Measurements from ENCODE around the gene CALM3. TPM values are rescaled to one million over a fixed set of nuclear protein-coding genes. Genes with fewer than 3 reads are reported as not detected.
"Not testable (repeated sequence)": the region's sequence is repeated elsewhere in the genome, so short reads cannot be mapped to it uniquely, and the experiment has no call there.

Gene CALM3
- total RNA-seq, 1 donor from 2014 or later: 373 TPM

GRCh38 chr19:46555628-46556280 is 45.4 kb upstream of the CALM3 start:
- DNase-seq (ENCODE audit: low spot score): no peak
- Mint-ChIP-seq H3K9me3 (peaks cover 37% of the 10 kb centered on the region), H3K27me3 (ENCODE audit: insufficient read depth, low read depth) (peaks cover 5% of the 10 kb centered on the region), H3K27ac (no peak overlapping the region), H3K4me3 (no peak overlapping the region), H3K4me1 (no peaks in the 10 kb centered on the region), H3K36me3 (no peaks in the 10 kb centered on the region)
- Histone ChIP-seq H3K4me3 (no peak overlapping the region), H3F3A (ENCODE audit: low read depth) (no peaks in the 10 kb centered on the region), H3K9ac (no peak overlapping the region), H3K36me3 (no peaks in the 10 kb centered on the region), H3K27me3 (no peaks in the 10 kb centered on the region), H3K4me1 (no peaks in the 10 kb centered on the region), H3K79me2 (ENCODE audit: low read depth) (no peaks in the 10 kb centered on the region), H2AFZ (replicated peaks) (no peak overlapping the region), H4K20me1 (ENCODE audit: low read depth) (no peaks in the 10 kb centered on the region), H3K9me3 (ENCODE audit: low read depth) (no peaks in the 10 kb centered on the region), H3K4me2 (no peak overlapping the region), H3K27ac (no peak overlapping the region)
- no peak for TF ChIP-seq EZH2 (IDR thresholded peaks at IDR 0.05)
- TF ChIP-seq, protein P1, sequence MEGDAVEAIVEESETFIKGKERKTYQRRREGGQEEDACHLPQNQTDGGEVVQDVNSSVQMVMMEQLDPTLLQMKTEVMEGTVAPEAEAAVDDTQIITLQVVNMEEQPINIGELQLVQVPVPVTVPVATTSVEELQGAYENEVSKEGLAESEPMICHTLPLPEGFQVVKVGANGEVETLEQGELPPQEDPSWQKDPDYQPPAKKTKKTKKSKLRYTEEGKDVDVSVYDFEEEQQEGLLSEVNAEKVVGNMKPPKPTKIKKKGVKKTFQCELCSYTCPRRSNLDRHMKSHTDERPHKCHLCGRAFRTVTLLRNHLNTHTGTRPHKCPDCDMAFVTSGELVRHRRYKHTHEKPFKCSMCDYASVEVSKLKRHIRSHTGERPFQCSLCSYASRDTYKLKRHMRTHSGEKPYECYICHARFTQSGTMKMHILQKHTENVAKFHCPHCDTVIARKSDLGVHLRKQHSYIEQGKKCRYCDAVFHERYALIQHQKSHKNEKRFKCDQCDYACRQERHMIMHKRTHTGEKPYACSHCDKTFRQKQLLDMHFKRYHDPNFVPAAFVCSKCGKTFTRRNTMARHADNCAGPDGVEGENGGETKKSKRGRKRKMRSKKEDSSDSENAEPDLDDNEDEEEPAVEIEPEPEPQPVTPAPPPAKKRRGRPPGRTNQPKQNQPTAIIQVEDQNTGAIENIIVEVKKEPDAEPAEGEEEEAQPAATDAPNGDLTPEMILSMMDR (IDR thresholded peaks at IDR 0.05): no peak
- no peak for TF ChIP-seq EZH2phosphoT487 (IDR thresholded peaks at IDR 0.05)

DNA sequence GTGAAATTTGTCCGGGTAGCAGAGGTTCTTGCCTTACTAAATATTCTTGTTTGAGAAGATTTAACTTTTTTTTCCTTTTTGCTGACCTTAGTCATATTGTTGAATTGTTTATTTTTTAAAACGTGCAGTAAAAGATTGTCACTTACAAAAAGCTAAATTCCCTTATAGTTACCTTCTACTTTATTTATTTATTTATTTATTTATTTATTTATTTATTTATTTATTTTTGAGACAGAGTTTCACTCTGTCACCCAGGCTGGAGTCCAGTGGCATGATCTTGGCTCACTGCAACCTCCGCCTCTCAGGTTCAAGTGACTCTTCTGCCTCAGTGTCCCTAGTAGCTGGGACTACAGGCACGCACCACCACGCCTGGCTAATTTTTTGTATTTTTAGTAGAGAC is 44.7 kb upstream of the CALM3 start:
- not testable (repeated sequence) for H3K4me3 Mint-ChIP-seq; H3K27ac Mint-ChIP-seq; H3K4me1 ChIP-seq; H3K79me2 ChIP-seq (ENCODE audit: low read depth); H3K36me3 Mint-ChIP-seq; H3K9me3 ChIP-seq (ENCODE audit: low read depth); H3K4me2 ChIP-seq; H3K4me3 ChIP-seq; H4K20me1 ChIP-seq (ENCODE audit: low read depth); H3K9ac ChIP-seq; H3F3A ChIP-seq (ENCODE audit: low read depth); H3K27me3 ChIP-seq; H3K27ac ChIP-seq; H2AFZ ChIP-seq (replicated peaks); H3K36me3 ChIP-seq; H3K4me1 Mint-ChIP-seq; DNase-seq (ENCODE audit: low spot score); H3K27me3 Mint-ChIP-seq (ENCODE audit: insufficient read depth, low read depth)
- H3K9me3 Mint-ChIP-seq: peaks cover 30% of the 10 kb centered on the region

GRCh38 chr19:46559203-46559602 is 41.9 kb upstream of the CALM3 start:
- Histone ChIP-seq H3K27me3 (no peaks in the 10 kb centered on the region), H3K9me3 (ENCODE audit: low read depth) (no peaks in the 10 kb centered on the region), H3K27ac (no peak overlapping the region), H3K36me3 (no peaks in the 10 kb centered on the region), H3K4me2 (no peak overlapping the region), H3K4me1 (no peaks in the 10 kb centered on the region), H4K20me1 (ENCODE audit: low read depth) (no peaks in the 10 kb centered on the region), H3K79me2 (ENCODE audit: low read depth) (no peaks in the 10 kb centered on the region), H3K4me3 (no peak overlapping the region), H2AFZ (replicated peaks) (no peak overlapping the region), H3F3A (ENCODE audit: low read depth) (no peaks in the 10 kb centered on the region), H3K9ac (no peak overlapping the region)
- no peak overlapping the region for H3K27ac Mint-ChIP-seq
- no peak for DNase-seq (ENCODE audit: low spot score)
- H3K9me3 Mint-ChIP-seq: peaks cover 22% of the 10 kb centered on the region
- TF ChIP-seq EZH2phosphoT487 (IDR thresholded peaks at IDR 0.05): no peak
- TF ChIP-seq, protein P1 (IDR thresholded peaks at IDR 0.05): no peak
- TF ChIP-seq EZH2 (IDR thresholded peaks at IDR 0.05): no peak
- no peak overlapping the region for H3K4me3 Mint-ChIP-seq
- H3K27me3 Mint-ChIP-seq (ENCODE audit: insufficient read depth, low read depth): peaks cover 6% of the 10 kb centered on the region
- H3K4me1 Mint-ChIP-seq: no peaks in the 10 kb centered on the region
- no peaks in the 10 kb centered on the region for H3K36me3 Mint-ChIP-seq

- H3K4me1 ChIP-seq; H3K4me3 Mint-ChIP-seq; H3K36me3 ChIP-seq; H2AFZ ChIP-seq (replicated peaks); H3K27ac ChIP-seq; H3K79me2 ChIP-seq (ENCODE audit: low read depth); H3K9ac ChIP-seq; H3K4me2 ChIP-seq; DNase-seq (ENCODE audit: low spot score); H3K9me3 ChIP-seq (ENCODE audit: low read depth); H3K4me3 ChIP-seq; H3K27me3 Mint-ChIP-seq (ENCODE audit: insufficient read depth, low read depth); H3F3A ChIP-seq (ENCODE audit: low read depth); H3K27ac Mint-ChIP-seq; H3K27me3 ChIP-seq; H3K4me1 Mint-ChIP-seq; H4K20me1 ChIP-seq (ENCODE audit: low read depth); H3K36me3 Mint-ChIP-seq: not testable (repeated sequence)
- H3K9me3 Mint-ChIP-seq: peaks cover 20% of the 10 kb centered on the region
Observed at GRCh38 chr19:46559675-46560074, 41.5 kb upstream of the CALM3 start.
